Memory B cell (primary cell): ENCODE results near the gene IRF8.

Experiments
- ATAC-seq: fragments of 150-1000 bp; cut with Tn5 transposase; 2 replicates; pipeline ENCODE4 v1.10.0; 2021; ENCODE audit warnings: low read depth, mild to moderate bottlenecking, moderate library complexity
- DNase-seq, 2 donors: peaks; one replicate each; pipeline ENCODE4 v3.0.0; 2022; ENCODE audit warnings: low spot score in 2 of 2
- H3K27ac Mint-ChIP-seq: one replicate; pipeline ENCODE4 v1.8.0; 2022; ENCODE audit warnings: mild to moderate bottlenecking, moderate library complexity, mixed read lengths
- H3K27me3 Mint-ChIP-seq: one replicate; pipeline ENCODE4 v1.8.0; 2022; ENCODE audit warnings: mixed read lengths
- H3K36me3 Mint-ChIP-seq: one replicate; pipeline ENCODE4 v1.8.0; 2022; ENCODE audit warnings: mild to moderate bottlenecking, mixed read lengths
- H3K4me1 Mint-ChIP-seq: one replicate; pipeline ENCODE4 v1.8.0; 2022; ENCODE audit warnings: mixed read lengths
- H3K4me3 Mint-ChIP-seq: one replicate; pipeline ENCODE4 v1.8.0; 2022; ENCODE audit warnings: mild to moderate bottlenecking, moderate library complexity, mixed read lengths
- H3K9me3 Mint-ChIP-seq: one replicate; pipeline ENCODE4 v1.8.0; 2022; ENCODE audit warnings: mixed read lengths

Gene IRF8

GRCh38 chr16:85967111-85967510 is 68.1 kb downstream of the IRF8 start:
- peaks cover 55% of the 10 kb centered on the region for H3K4me1 Mint-ChIP-seq
- no peaks in the 10 kb centered on the region for H3K27me3 Mint-ChIP-seq
- ATAC-seq (no peak), DNase-seq (no peak)
- H3K9me3 Mint-ChIP-seq: peaks cover 3% of the 10 kb centered on the region
- H3K36me3 Mint-ChIP-seq: no peaks in the 10 kb centered on the region
- H3K27ac Mint-ChIP-seq: no peak overlapping the region
- H3K4me3 Mint-ChIP-seq: no peak overlapping the region

GRCh38 chr16:85968041-85968920 is 69.3 kb downstream of the IRF8 start:
- Mint-ChIP-seq H3K27me3 (no peaks in the 10 kb centered on the region), H3K36me3 (no peaks in the 10 kb centered on the region), H3K27ac (no peak overlapping the region), H3K4me1 (peaks cover 55% of the 10 kb centered on the region), H3K9me3 (peaks cover 3% of the 10 kb centered on the region), H3K4me3 (no peak overlapping the region)
- ATAC-seq (no peak), DNase-seq (no peak)

GRCh38 chr16:85969159-85969558 is 70.2 kb downstream of the IRF8 start:
- Mint-ChIP-seq H3K27ac (no peak overlapping the region), H3K27me3 (no peaks in the 10 kb centered on the region), H3K36me3 (no peaks in the 10 kb centered on the region), H3K4me1 (peaks cover 52% of the 10 kb centered on the region), H3K4me3 (no peak overlapping the region), H3K9me3 (peaks cover 3% of the 10 kb centered on the region)
- ATAC-seq (no peak), DNase-seq (no peak)

- Mint-ChIP-seq H3K27ac (no peak overlapping the region), H3K36me3 (no peaks in the 10 kb centered on the region), H3K27me3 (no peaks in the 10 kb centered on the region), H3K4me1 (peaks cover 47% of the 10 kb centered on the region), H3K9me3 (peaks cover 3% of the 10 kb centered on the region), H3K4me3 (peak overlapping the region; percentile 49)
- DNase-seq: no peak
- ATAC-seq: no peak
Observed at GRCh38 chr16:85969591-85969990, 70.6 kb downstream of the IRF8 start.

GRCh38 chr16:85970016-85970733 is 71.2 kb downstream of the IRF8 start:
- H3K27ac Mint-ChIP-seq: no peak overlapping the region
- H3K27me3 Mint-ChIP-seq: no peaks in the 10 kb centered on the region
- H3K4me3 Mint-ChIP-seq: no peak overlapping the region
- ATAC-seq (no peak), DNase-seq (no peak)
- no peaks in the 10 kb centered on the region for H3K36me3 Mint-ChIP-seq
- H3K9me3 Mint-ChIP-seq: peaks cover 3% of the 10 kb centered on the region
- H3K4me1 Mint-ChIP-seq: peaks cover 46% of the 10 kb centered on the region

- Mint-ChIP-seq H3K4me1 (peaks cover 44% of the 10 kb centered on the region), H3K27ac (no peak overlapping the region), H3K36me3 (no peaks in the 10 kb centered on the region), H3K9me3 (peaks cover 3% of the 10 kb centered on the region), H3K27me3 (no peaks in the 10 kb centered on the region), H3K4me3 (no peak overlapping the region)
- DNase-seq: no peak
- ATAC-seq: no peak
Observed at GRCh38 chr16:85970738-85971137, 71.8 kb downstream of the IRF8 start.
